Measurements from ENCODE around the gene ACER3.
A peak's percentile ranks its signal among the peaks of the same experiment; 100 is the strongest.
"Not testable (repeated sequence)": the region's sequence is repeated elsewhere in the genome, so short reads cannot be mapped to it uniquely, and the experiment has no call there.

Gene ACER3

DNA sequence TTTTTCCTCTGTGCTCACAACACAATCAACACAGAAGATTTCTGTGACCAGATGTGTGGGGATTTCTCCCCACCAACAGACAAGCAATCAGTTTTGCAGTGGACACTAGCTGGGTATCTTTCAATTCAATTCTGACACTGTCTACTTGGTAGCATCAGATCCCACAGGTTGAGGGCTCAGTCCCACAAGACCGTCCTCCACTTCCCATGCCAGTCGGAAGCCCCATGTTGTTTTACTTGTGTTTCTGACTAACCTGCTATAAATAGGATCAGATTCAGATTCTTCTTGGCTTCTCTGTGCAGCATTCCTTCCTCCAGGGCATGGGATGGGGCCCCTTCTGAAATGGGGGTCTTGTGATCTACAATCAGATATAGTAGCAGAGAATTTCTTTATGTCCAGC, 19.6 kb downstream of the ACER3 start:
- no peak for DNase-seq

DNA sequence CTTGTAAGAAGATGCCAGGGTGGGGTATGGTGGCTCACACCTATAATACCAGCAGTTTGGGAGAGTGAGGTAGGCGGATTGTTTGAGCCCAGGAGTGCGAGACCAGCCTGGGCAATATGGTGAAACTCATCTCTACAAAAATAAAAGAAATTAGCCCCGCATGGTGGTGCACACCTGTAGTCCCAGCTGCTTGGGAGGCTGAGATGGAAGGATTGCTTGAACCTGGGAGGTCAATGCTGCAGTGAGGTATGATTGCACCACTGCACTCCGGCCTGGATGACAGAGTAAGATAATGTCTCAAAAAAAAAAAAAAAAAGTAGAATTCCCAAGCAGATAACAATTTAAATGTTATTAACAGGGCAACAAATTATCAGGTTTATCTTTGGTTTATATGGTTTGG, 20.2 kb downstream of the ACER3 start:
- DNase-seq = no peak

DNA sequence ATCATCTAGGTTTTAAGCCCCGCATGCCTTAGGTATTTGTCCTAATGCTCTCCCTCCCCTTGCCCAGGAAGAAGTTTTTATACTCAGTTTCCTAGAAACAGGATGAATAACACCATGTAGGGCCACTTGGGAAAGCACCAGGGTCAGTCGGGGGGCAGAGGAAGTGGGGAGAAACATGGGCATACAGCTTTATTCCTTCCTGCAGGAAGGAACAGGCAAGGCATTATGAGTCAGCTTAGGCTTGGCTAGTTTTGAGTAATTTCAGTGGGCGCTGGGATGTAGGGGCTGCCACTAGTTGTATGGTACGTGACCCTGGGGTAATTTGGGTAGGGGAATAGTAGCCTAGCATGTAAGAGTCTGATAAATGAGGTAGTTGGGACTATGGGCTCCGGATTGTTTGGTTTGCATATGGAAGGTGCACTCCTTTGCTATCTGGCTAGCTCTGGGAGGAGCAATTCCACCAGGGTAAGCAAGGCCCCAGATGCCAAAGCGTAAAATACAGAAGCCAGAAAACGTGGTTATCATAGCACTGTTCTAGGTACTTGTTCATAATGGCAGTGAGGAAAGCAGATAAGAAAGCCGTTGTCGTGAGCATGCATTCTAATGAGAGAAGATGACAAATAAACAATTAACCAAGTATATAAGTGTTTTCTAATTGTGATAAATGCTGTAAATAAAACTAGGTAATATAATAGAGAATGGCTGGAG, 24.8 kb downstream of the ACER3 start:
- no peak for DNase-seq

DNA sequence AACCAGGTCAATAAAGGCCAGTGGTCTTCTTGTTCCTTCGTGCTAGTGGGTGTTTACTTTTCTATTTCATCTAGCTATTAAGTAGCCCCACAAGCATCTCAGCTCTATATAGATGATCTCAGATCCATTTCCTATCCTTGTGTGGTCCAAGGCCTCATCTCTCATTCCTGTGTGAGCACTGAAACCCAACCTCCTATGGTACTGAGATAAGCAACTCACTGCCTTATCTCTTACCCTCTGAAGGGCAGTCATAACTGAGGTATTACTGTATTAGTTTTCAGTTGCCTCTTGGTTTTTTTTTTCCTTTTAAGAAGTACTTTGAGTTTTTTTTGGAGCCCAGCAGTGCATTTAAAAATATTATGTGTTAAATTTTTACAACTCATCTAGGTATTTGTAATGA, 28.3 kb downstream of the ACER3 start:
- no peak for DNase-seq

DNA sequence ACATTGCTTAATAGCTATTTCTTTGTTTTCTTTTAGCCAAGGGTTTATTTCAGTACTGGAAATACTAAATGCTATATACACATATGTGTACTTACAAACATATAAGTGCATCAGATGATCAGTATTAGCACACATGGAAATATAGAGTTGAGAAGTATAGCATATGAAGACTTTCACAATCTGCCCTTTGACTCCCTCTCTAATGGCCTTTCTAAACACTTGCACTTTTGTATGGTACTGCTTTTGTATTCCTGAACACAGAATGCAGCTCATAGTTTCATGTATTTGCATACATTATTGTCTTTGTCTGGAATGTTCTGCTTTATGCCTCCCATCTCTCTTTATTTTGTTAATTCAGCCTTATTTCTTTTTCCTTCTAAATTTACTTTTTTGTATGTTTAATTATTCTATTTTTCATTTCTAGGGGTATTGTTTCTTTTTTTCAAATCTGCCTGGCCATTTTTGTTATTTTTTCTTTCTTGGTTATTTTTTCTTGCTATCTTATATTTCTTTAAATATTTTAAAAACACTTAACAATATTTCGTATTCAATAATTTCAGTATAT, 28.8 kb downstream of the ACER3 start:
- no peak for DNase-seq

DNA sequence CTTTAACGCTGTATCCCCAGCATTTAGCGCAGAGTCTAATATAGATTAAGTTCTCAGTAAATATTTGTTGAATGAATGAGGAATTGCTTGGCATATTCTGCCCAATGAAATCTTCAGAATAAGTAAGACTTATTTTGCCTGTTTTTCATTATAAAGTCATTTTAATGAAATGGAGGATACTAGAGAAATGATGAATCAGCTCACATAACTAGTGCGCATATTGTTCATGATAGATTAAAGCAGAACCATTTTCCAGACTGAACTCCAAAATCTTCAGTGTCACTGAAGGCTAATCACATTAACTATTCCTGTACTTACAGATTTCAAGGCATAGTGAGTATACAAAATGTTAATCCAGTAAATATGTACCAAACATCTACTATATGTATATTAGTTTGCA, 29.6 kb downstream of the ACER3 start:
- no peak for DNase-seq

DNA sequence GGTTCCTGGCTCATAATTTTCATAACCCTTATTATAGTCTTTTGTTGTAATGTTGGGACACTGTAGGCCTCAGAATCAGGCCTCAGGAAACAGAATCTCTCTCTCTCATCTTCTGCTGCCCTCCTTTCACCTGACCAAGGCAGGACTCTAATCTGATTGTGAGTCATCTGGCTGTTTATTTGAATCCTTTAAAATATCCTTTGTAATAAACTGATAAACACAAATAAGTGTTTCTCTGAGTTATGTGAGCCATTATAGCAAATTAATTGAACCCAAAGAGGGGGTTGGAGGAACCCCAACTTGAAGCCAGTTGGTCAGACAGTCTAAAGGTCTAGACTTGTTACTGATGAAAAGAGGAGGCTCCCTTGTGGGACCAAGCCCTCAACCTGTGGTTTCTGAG, 30.6 kb downstream of the ACER3 start:
- no peak for DNase-seq

DNA sequence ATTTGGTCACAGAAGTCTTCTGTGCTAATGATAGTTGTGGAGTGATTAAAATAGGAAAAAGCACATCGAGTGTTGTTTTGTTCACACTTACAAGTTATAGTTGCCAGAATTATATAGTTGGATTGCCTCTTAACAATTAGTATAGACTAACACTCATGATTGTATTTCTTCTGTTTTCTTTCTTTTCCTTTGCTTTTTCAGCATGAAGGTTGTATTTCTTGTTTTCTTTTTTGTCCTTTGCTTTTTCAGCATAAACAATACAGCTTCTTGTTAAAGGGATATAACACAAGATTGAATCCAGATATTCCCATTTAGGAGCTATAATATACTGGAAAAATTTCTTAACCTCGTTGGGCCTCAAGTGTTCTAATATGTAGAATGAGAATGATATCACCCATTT, 31.1 kb downstream of the ACER3 start:
- DNase-seq = no peak

DNA sequence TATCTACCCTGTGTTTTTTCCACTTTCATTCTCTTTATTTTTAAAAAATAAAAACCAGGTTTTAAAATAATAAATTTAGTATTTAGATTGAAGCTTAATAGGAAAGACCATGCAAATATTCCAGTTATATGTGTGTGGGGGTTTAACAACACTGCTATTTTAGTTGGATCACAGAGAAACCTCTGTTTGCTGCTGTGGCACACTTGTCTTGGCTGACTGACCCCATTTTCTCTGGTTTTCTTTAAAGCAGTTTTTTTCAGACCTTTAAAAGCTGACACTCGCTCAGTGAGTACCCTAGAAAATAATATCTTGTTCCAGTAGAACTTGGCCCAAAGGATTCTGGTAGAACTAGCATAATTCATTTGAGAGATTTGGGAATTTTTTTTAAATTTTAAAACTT, 31.6 kb downstream of the ACER3 start:
- DNase-seq = no peak

DNA sequence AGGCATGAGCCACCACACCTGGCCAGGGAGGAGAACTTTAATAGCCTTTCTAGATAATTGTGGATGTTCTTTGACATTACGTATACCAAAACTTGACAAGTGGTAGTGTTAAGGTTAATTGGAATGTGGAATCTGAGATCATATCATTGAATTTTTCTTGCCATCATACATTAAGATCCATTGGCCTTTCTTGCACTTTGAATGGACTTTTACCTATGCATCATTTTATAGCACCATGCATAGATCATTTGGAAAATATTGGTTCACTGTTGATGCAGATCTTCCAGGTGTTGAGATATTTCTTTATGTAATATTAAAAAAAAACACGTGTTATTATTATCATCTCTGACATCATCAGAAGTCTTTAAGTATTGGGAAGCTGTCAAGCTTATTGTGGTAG, 36.5 kb downstream of the ACER3 start:
- no peak for DNase-seq

DNA sequence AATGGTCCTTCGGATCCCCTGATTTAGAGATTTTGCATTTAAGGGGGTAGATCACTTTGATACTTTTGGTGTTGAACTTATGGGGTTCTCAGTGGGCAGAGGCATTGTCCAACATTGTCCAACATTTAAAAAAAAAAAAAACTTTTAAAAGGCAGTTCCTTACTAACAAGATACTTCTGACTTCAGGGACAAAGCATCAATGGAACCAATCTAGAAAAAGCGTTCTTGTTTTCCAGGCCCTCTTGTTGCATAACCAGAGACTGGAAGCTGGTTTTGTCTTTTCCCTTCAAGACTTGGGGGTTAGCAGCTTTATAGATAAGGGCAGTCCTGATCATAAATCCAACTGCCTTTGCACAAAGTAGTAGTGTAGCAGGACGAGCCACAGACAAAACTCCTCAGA, 40.4 kb downstream of the ACER3 start:
- DNase-seq = no peak

DNA sequence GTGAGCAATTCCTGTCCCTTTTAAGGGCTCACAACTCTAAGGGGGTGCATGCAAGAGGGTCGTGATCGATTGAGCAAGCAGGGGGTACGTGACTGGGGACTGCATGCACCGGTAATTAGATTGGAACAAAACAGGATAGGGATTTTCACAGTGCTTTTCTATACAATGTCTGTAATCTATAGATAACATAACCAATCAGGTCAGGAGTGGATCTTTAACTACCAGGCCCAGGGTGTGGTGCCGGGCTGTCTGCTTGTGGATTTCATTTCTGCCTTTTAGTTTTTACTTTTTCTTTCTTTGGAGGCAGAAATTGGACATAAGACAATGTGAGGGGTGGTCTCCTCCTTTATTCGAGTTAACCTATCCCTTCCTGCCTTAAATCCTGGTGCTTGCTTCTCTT, 40.9 kb downstream of the ACER3 start:
- DNase-seq = not testable (repeated sequence)

DNA sequence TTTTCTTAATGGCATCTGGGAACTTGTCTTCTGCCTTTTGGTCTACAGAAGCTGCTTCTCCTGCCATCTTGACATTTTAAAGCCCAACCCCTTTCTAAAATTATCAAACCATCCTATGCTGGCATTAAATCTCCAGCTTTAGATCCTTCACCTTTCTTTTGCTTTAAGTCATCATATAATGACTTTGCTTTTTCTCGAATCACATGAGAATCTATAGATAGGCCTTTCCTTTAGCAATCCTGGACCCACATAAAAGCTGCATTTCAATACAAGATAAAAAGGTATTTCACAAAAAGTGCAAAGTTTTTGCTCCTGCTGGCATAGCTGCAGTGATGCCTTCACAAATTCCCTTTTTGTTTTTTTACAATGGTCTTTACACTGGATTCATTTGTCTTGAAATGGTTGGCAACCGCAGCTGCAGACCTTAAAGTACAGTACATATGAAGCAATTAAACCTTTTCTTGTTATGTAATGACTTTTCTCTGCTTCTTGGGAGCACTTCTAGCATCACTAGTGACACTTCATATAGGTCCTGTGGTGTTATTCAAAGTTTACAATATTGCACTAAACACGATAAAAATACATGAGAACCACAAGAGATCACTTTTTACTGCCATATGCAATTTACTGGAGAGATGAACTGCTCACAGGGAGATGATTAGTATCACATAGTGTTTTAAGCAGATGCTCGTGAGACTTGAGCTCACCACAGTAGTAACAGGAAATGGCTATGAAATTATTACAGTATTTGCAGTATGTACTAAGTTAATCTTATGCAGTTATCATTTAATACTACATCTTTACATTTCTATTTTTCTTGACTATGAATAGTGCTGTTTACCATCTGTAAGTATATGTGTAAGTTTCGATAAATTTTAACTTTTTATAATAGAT, 41.6 kb downstream of the ACER3 start:
- no peak for DNase-seq

DNA sequence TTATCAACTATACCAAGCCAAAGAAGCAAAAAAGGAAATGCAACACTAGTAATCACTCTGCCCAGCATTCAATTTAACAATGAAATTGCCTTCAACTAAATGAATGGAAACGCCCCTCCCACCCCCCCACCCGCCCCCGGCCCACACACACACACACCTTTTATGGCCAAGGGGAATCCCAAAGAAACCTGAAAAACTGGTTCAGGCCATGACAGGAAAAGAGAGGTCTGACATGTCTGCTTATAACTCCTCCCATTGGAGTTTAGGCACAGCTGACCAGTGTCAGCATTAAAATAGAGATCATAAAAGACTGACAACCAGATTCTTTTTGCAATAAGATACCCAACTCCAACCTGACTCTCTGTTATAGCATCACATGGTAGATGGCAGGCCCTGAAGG, 42.6 kb downstream of the ACER3 start:
- DNase-seq = peak; percentile 8

DNA sequence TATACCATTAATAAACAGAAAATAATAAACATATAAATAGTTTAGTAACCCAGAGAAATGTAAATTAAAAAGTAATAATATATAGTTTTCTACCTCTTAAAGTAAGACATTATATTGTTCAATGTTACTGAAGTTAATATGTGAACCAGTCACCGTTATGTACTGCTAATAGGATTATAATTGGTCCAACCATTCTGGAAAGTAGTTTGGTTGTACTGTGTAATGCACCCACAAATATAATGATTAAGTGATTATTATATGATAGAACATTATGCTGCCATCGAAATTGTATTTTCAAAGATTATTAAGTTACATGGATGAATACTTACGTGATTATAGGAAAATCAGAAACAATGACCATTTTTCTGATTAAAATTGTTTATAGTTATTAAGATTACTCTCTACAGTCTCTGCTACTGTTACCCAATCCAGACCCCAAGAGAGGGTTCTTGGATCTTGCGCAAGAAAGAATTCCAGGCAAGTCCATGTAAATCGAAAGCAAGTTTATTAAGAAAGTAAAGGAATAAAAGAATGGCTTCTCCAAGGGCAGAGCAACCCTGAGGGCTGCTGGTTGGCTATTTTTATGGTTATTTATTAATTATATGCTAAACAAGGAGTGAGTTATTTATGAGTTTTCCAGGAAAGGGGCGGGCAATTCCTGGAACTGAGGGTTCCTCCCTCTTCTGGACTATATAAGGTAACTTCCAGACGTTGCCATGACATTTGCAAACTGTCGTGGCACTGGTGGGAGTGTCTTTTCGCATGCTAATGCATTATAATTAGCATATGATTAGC, 50.1 kb downstream of the ACER3 start:
- DNase-seq = no peak

DNA sequence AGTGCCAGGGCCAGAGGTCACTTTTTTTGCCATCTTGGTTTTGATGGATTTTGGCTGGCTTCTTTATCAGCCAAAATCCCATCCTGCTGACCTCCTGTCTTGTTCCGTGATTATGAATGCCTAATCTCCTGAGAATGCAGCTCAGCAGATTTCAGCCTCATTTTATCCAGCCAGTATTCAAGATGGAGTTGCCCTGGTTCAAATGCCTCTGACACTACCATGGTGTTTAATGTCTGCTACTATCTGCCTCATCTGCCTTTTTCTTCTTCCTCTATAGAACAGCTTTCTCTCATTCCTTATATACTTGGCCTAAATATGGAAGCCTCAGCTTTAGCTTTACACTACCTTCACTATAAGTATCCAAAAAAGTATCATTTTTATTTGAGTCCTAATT, 50.7 kb downstream of the ACER3 start:
- DNase-seq = no peak

DNA sequence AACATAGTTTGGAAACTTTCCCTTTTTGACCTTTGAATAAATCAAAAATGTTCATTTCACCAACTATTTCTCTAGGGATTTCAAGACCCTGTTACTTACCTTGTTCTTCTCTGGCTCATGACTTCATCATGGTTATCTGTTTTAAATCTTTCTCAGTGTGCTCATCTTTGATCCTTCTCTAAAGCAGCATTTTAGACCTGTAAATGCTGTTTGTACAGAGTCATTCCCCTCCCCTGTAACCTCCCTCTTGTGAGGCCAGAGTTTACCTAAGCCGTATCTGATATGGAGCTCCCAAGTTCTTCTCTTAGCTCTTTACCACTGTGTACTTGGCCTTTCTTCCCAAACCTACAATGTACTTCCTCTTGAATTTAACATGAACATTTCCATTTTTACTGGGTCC, 56.0 kb downstream of the ACER3 start:
- no peak for DNase-seq

DNA sequence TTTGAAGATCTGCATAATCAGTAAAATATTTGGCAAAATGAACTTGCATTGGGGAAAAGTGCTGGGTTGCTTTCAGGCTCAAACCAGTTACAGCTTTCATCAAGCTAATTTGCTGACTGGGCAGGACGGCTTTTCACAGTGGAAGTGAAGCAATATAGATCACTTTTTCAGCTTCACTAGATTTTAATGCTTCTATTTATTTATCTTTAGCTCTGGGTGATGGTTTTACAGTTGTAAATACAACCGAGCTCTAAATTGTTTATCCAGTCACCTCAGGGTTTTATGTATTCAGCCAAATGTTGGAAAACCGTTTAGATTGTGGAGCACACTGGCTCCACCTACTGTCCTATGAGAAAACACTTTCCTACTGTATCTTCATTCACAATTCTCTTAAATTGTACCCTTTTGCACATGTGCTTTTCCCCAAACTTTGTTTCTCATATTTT, 58.2 kb downstream of the ACER3 start:
- DNase-seq = peak; percentile 56

DNA sequence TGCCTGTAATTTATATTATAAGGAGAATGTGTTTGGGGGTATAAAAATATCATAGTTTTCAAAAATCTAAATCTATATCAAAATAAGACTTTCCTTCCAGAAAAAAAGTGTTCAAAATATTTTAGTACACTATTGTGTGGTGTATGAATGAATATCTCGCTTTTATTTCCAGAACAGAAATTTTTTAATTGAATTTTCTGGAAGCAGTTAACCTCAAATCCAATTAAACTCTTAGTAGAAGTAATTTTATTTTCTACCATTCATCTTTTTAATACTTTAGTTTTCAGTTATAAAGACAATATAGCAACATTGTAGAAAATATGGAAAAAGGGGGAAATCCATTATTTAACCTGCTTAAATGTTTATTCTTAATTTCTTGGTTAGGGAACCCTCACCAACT, 58.7 kb downstream of the ACER3 start:
- no peak for DNase-seq

DNA sequence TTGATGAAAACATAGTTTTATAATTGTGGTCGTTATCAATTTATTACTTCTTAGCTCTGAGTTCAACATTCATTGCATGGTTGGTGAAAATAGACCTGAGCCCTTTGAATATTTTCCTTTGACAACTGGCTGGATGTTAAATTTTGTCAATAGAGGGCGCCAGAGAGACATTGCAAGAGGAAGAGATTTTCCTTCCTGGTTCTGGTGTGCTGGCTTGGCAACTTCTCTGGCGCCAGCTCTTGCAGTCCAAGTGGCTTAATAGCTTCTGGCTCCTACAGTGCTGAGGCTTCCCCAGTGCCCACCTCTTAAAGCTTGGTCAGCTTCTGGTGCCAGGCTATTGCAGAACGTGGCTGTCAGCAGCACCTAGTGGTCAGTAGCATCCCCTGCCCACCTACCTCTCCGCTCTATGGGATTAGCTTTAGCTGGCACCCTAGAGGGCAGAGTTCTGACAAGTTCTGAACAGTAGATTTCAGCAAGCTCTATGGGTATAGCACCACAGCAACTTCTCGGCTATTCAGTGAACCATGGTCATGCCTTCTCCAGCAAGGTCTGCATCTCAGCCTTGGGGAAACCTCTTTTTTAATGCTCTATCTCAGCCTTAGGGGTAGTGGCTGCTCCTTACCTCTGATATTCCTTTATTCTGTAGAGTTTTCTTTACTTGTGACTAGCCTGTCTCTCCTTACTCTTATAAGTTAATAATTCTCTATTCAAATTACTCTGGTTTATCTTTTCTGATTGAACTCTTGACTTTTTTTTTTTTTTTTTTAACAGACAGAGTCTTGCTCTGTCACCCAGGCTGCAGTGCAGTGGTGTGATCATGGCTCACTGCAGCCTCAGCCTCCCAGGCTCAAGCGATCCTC, 59.4 kb downstream of the ACER3 start:
- peak; percentile 92 for DNase-seq

DNA sequence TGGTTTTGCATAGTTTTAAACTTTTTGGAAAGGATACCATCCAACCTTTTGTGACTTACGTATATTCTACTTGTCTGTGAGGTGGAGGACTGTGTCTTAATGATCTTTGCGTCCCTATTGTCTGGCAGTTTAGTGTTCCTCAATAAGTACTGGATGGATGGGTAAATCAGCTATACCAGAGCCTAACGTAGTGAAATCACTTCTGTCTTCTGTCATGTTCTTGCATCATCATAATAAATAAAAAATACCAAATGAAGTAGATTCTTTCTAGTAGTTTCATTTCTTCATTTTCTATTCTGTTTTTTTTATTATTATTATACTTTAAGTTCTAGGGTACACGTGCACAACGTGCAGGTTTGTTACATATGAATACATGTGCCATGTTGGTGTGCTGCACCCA, 66.4 kb downstream of the ACER3 start:
- no peak for DNase-seq

DNA sequence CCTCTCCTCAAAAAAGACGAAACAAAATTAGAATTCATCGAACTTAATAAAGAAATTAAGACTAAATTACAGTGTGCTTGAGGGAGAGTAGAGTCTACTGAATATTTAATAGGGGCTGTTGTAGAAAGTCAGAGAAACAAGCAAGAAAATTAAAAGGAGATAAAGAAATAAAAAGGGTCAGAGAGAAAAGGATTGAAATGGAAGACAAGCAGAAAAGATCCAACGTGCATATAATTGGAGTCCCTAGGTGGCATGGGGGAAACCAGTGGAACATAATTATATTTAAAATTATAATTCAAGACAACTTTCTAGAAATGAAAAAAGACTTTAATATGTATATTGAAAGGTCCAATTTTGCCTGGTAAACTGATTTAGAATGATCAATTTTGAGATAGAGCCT, 74.3 kb downstream of the ACER3 start:
- no peak for DNase-seq
